ENCODE data around the gene CYP3A4. TPM values are rescaled to one million over a fixed set of nuclear protein-coding genes. Genes with fewer than 3 reads are reported as not detected.
"Not testable (repeated sequence)": the region's sequence is repeated elsewhere in the genome, so short reads cannot be mapped to it uniquely, and the experiment has no call there.

CYP3A4 gene
- total RNA-seq, 5 donors from 2014 or later (not counting 1 experiment from before 2014, with no cell fraction given), result 0.16 to 0.66 (median 0.53) TPM; not detected in 2

GRCh38 chr7:99748846-99749579 lies 35.0 kb downstream of the CYP3A4 start:
- H3K9me3 ChIP-seq, result no peaks in the 10 kb centered on the region
- CTCF ChIA-PET, result no interaction called here
- POLR2A ChIA-PET, result no interaction called here
- WGBS (ENCODE audit: insufficient coverage), result 100% methylated on average over 1 of the region's 6 CpGs
- H3K9me3 Mint-ChIP-seq, result no peaks in the 10 kb centered on the region
- H3K4me3 Mint-ChIP-seq, result no peak overlapping the region
- H3K36me3 Mint-ChIP-seq, result no peaks in the 10 kb centered on the region
- no peak overlapping the region for H3K4me3 ChIP-seq (ENCODE audit: control insufficient read depth in 1 of 2, extremely low read depth in 1 of 2, low read length in 1 of 2)
- no peak overlapping the region for H3K27ac Mint-ChIP-seq
- H3K4me1 Mint-ChIP-seq, result no peaks in the 10 kb centered on the region
- H3K4me1 ChIP-seq (ENCODE audit: control insufficient read depth in 1 of 2, extremely low read depth in 1 of 2, insufficient read depth in 2 of 2, low read length in 2 of 2), result no peaks in the 10 kb centered on the region
- peaks cover 0 to 13% of the 10 kb centered on the region in 2 donors for H3K27me3 Mint-ChIP-seq
- no peak overlapping the region for H3K27ac ChIP-seq (ENCODE audit: low read length)
- DNase-seq, result no peak
- no peaks in the 10 kb centered on the region for H3K36me3 ChIP-seq (ENCODE audit: control insufficient read depth in 2 of 2, extremely low read depth in 1 of 2, insufficient read depth in 1 of 2, low read length in 1 of 2)
- H3K27me3 ChIP-seq (replicated peaks in 1 of 2; ENCODE audit: control insufficient read depth in 2 of 2, extremely low read depth in 1 of 2, insufficient read depth in 2 of 2, low read length in 1 of 2), result peaks cover 2 to 3% of the 10 kb centered on the region in 2 experiments
- ATAC-seq (replicated peaks in 1 of 4), result no peak

- POLR2A ChIA-PET; ATAC-seq (replicated peaks in 1 of 4); H3K4me1 ChIP-seq (ENCODE audit: control insufficient read depth in 1 of 2, extremely low read depth in 1 of 2, insufficient read depth in 2 of 2, low read length in 2 of 2); CTCF ChIA-PET; H3K27ac ChIP-seq (ENCODE audit: low read length); H3K27me3 ChIP-seq (replicated peaks in 1 of 2; ENCODE audit: control insufficient read depth in 2 of 2, extremely low read depth in 1 of 2, insufficient read depth in 2 of 2, low read length in 1 of 2); H3K4me1 Mint-ChIP-seq; H3K27ac Mint-ChIP-seq; DNase-seq; H3K9me3 ChIP-seq; H3K4me3 Mint-ChIP-seq; H3K36me3 Mint-ChIP-seq; H3K4me3 ChIP-seq (ENCODE audit: control insufficient read depth in 1 of 2, extremely low read depth in 1 of 2, low read length in 1 of 2); H3K36me3 ChIP-seq (ENCODE audit: control insufficient read depth in 2 of 2, extremely low read depth in 1 of 2, insufficient read depth in 1 of 2, low read length in 1 of 2); H3K9me3 Mint-ChIP-seq: not testable (repeated sequence)
- peaks cover 5 to 16% of the 10 kb centered on the region in 2 donors for H3K27me3 Mint-ChIP-seq
- WGBS (ENCODE audit: insufficient coverage), result no CpG with 5 or more reads among the region's 3 CpGs
Observed at GRCh38 chr7:99746915-99747314, 37.1 kb downstream of the CYP3A4 start.

GRCh38 chr7:99745395-99745794 lies 38.6 kb downstream of the CYP3A4 start:
- H3K9me3 ChIP-seq; CTCF ChIA-PET; ATAC-seq (replicated peaks in 1 of 4); H3K36me3 Mint-ChIP-seq; H3K9me3 Mint-ChIP-seq; H3K4me1 ChIP-seq (ENCODE audit: control insufficient read depth in 1 of 2, extremely low read depth in 1 of 2, insufficient read depth in 2 of 2, low read length in 2 of 2); H3K4me3 Mint-ChIP-seq; H3K27ac ChIP-seq (ENCODE audit: low read length); H3K4me1 Mint-ChIP-seq; H3K36me3 ChIP-seq (ENCODE audit: control insufficient read depth in 2 of 2, extremely low read depth in 1 of 2, insufficient read depth in 1 of 2, low read length in 1 of 2); H3K4me3 ChIP-seq (ENCODE audit: control insufficient read depth in 1 of 2, extremely low read depth in 1 of 2, low read length in 1 of 2); DNase-seq; H3K27ac Mint-ChIP-seq; POLR2A ChIA-PET; H3K27me3 ChIP-seq (replicated peaks in 1 of 2; ENCODE audit: control insufficient read depth in 2 of 2, extremely low read depth in 1 of 2, insufficient read depth in 2 of 2, low read length in 1 of 2): not testable (repeated sequence)
- whole genome bisulfite sequencing (ENCODE audit: insufficient coverage), result no CpG with 5 or more reads among the region's 3 CpGs
- H3K27me3 Mint-ChIP-seq, result peaks cover 8 to 17% of the 10 kb centered on the region in 2 donors

GRCh38 chr7:99742737-99743394 lies 41.1 kb downstream of the CYP3A4 start:
- no peak for DNase-seq
- peaks cover 0 to 4% (median 0%) of the 10 kb centered on the region in 3 donors for H3K4me1 Mint-ChIP-seq
- POLR2A ChIA-PET, result no interaction called here
- H3K27me3 ChIP-seq (replicated peaks in 1 of 2; ENCODE audit: control insufficient read depth in 2 of 2, extremely low read depth in 1 of 2, insufficient read depth in 2 of 2, low read length in 1 of 2), result peaks cover 0 to 6% of the 10 kb centered on the region in 2 experiments
- no peaks in the 10 kb centered on the region for H3K9me3 ChIP-seq
- no peak overlapping the region for H3K4me3 ChIP-seq (ENCODE audit: control insufficient read depth in 1 of 2, extremely low read depth in 1 of 2, low read length in 1 of 2)
- H3K4me1 ChIP-seq (ENCODE audit: control insufficient read depth in 1 of 2, extremely low read depth in 1 of 2, insufficient read depth in 2 of 2, low read length in 2 of 2), result no peaks in the 10 kb centered on the region
- H3K27me3 Mint-ChIP-seq, result peaks cover 8 to 17% of the 10 kb centered on the region in 2 donors
- no peak overlapping the region for H3K4me3 Mint-ChIP-seq
- CTCF ChIA-PET, result interaction anchor here in 1 of 2 donors (0.6 kb wide), 1 partner anchor 9 kb away, joined by 3 read pairs; no protein-coding TSS in a partner anchor
- H3K36me3 Mint-ChIP-seq, result peaks cover 23% of the 10 kb centered on the region
- H3K27ac Mint-ChIP-seq, result no peak overlapping the region
- WGBS (ENCODE audit: insufficient coverage), result 87% methylated on average over 4 of the region's 4 CpGs
- H3K9me3 Mint-ChIP-seq, result no peaks in the 10 kb centered on the region
- no peaks in the 10 kb centered on the region for H3K36me3 ChIP-seq (ENCODE audit: control insufficient read depth in 2 of 2, extremely low read depth in 1 of 2, insufficient read depth in 1 of 2, low read length in 1 of 2)
- H3K27ac ChIP-seq (ENCODE audit: low read length), result no peak overlapping the region
- no peak for ATAC-seq (replicated peaks in 1 of 4)

GRCh38 chr7:99741441-99741795 lies 42.6 kb downstream of the CYP3A4 start:
- no peaks in the 10 kb centered on the region for H3K36me3 ChIP-seq (ENCODE audit: control insufficient read depth in 2 of 2, extremely low read depth in 1 of 2, insufficient read depth in 1 of 2, low read length in 1 of 2)
- ChIA-PET POLR2A (no interaction called here), CTCF (no interaction called here)
- peaks cover 8 to 17% of the 10 kb centered on the region in 2 donors for H3K27me3 Mint-ChIP-seq
- H3K4me1 Mint-ChIP-seq, result peaks cover 0 to 4% (median 0%) of the 10 kb centered on the region in 3 donors
- no peak for DNase-seq
- H3K4me1 ChIP-seq (ENCODE audit: control insufficient read depth in 1 of 2, extremely low read depth in 1 of 2, insufficient read depth in 2 of 2, low read length in 2 of 2), result no peaks in the 10 kb centered on the region
- no peak overlapping the region for H3K4me3 ChIP-seq (ENCODE audit: control insufficient read depth in 1 of 2, extremely low read depth in 1 of 2, low read length in 1 of 2)
- H3K9me3 ChIP-seq, result no peaks in the 10 kb centered on the region
- 100% methylated on average over 1 of the region's 2 CpGs for whole genome bisulfite sequencing (ENCODE audit: insufficient coverage)
- H3K27ac ChIP-seq (ENCODE audit: low read length), result no peak overlapping the region
- H3K27me3 ChIP-seq (replicated peaks in 1 of 2; ENCODE audit: control insufficient read depth in 2 of 2, extremely low read depth in 1 of 2, insufficient read depth in 2 of 2, low read length in 1 of 2), result peaks cover 0 to 6% of the 10 kb centered on the region in 2 experiments
- no peak for ATAC-seq (replicated peaks in 1 of 4)
- H3K4me3 Mint-ChIP-seq, result no peak overlapping the region
- H3K27ac Mint-ChIP-seq, result no peak overlapping the region
- H3K36me3 Mint-ChIP-seq, result peaks cover 34% of the 10 kb centered on the region
- no peaks in the 10 kb centered on the region for H3K9me3 Mint-ChIP-seq

GRCh38 chr7:99740573-99741440 lies 43.2 kb downstream of the CYP3A4 start:
- CTCF ChIA-PET, result no interaction called here
- Histone ChIP-seq H3K27me3 (replicated peaks in 1 of 2; ENCODE audit: control insufficient read depth in 2 of 2, extremely low read depth in 1 of 2, insufficient read depth in 2 of 2, low read length in 1 of 2) (peaks cover 0 to 6% of the 10 kb centered on the region in 2 experiments), H3K4me3 (ENCODE audit: control insufficient read depth in 1 of 2, extremely low read depth in 1 of 2, low read length in 1 of 2) (no peak overlapping the region), H3K36me3 (ENCODE audit: control insufficient read depth in 2 of 2, extremely low read depth in 1 of 2, insufficient read depth in 1 of 2, low read length in 1 of 2) (no peaks in the 10 kb centered on the region), H3K4me1 (ENCODE audit: control insufficient read depth in 1 of 2, extremely low read depth in 1 of 2, insufficient read depth in 2 of 2, low read length in 2 of 2) (no peaks in the 10 kb centered on the region), H3K9me3 (no peaks in the 10 kb centered on the region), H3K27ac (ENCODE audit: low read length) (no peak overlapping the region)
- DNase-seq (no peak), ATAC-seq (replicated peaks in 1 of 4) (no peak)
- Mint-ChIP-seq H3K9me3 (no peaks in the 10 kb centered on the region), H3K27me3 (peaks cover 8 to 17% of the 10 kb centered on the region in 2 donors), H3K27ac (no peak overlapping the region), H3K36me3 (peaks cover 38% of the 10 kb centered on the region), H3K4me1 (peaks cover 0 to 4% (median 0%) of the 10 kb centered on the region in 3 donors), H3K4me3 (no peak overlapping the region)
- 79% methylated on average over 4 of the region's 5 CpGs for WGBS (ENCODE audit: insufficient coverage)
- POLR2A ChIA-PET, result interaction anchor here in 1 of 2 donors (0.6 kb wide), 1 partner anchor 143 kb away, joined by 3 read pairs; the partner anchor contains the start of gene TMEM225B
